Ecto neural progenitor cell (in vitro differentiated cells): ENCODE measurements around the gene SLC22A6.
A peak's percentile ranks its signal among the peaks of the same experiment; 100 is the strongest.
"Not testable (repeated sequence)": the region's sequence is repeated elsewhere in the genome, so short reads cannot be mapped to it uniquely, and the experiment has no call there.

ENCODE experiments used
- DNase-seq: peaks from one replicate; pipeline ENCODE4 v3.0.0-alpha.2; 2018; ENCODE audit warnings: low spot score

SLC22A6 gene

DNA sequence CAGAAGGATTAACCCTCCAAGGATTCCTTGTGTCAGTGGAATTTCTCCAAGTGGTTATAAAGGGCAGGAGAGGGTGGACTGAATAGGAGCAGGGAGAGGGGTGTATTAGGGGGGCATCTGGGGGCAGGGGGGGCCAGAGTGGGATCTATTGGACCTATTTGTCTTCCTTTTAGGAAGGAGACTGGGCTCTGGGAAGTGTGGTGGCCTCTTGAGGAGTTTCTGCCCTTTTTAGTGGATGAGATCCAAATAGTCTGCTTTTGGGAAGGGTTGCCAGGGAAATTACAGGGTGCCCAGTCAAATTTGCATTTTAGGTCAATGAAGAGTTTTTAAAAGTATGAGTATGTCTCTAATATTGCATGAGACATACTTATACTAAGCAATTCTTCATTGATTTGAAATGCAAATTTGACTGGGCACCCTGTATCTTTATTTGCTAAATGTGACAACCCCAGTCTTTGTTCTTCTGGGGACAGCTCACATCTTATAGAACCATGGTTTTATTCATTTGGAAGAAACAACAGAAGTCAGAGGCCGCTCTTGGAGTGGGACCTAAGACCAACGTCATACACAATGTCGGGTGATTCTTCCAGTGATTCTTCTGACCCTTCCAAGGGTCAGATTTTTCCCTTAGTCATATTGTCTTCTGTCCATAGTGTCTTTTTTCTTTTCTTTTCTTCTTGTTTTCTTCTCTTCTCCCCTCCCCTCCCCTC, 429 bp upstream of the SLC22A6 start:
- DNase-seq = no peak

DNA sequence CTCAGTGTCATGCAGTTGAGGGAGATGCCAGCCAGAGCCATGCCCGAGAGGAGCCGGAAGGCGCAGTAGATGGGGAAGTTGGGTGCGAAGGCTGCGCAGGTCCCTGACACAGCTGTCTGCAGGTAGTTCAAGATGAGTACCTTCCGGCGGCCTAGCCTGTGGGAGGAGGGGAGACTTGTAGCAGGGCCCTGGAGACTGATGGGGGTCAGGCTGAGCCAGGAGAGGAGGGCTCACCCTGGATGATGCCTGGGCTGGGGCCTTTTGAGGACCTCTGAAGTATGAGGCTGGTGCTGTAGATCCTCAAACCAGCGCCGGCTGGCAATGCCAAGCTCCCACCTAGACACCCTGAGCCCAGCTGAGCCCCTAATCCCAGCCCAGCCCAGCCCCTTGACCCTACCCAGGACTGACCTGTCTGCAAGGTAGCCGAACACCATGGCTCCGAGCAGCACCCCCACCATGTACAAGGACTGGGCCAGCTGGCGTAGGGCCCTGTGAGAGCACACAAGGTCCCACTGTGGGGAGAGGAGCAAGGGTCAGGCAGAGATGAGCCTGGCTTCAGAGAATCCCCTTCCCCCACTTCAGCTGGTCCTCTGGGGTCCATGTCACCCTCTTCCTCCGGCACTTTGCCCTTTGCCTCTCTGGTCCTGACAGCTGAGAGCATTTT, 1.1 kb downstream of the SLC22A6 start:
- no peak for DNase-seq

DNA sequence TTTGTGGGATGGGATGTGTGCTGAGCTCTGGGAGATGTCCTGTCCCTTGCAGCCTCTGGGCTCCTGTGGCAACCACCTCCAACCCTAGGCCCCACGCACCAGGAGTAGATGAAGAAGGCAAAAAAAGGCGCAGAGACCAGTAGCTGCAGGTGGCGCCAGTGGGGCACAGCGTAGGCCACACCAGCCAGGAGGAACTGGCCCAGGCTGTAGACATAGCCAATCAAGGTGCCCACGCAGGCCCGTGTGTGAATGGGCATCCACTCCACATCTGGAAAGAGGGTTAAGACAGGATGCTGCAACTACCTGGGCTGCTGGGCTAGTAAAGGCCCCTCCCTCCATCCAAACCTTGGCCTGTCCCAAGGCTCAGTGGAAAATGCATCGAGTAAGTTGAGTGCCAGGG, 3.0 kb downstream of the SLC22A6 start:
- DNase-seq = no peak

DNA sequence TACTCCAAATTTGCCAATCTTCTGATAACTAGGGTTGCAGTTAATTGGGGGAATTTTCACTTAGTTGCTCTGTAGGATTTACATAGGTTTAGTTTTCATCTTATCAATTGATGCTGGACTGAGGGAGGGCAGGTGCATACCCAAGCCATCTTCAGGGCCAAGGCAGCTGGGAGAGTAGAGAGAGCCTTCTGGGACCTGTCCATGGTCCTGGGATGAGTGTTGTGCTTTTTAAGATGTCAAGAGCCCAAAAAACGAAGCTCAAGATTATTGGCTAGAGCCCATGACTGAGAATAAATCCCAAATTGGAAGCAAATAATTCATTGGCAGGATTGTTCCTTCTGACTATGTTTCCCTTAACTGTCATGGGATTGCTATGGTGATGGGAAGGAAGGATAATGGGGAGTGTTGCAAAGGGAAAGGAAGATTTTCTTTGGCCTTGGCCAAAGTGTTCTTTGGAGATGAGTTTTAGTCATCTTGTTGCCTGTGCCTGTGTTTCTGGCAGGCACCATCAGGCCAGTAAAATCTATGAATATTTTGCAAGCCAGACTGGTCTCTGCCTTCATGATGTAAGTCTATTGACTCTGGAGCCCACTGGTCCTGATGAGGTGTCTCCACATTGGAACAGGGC, 4.5 kb downstream of the SLC22A6 start:
- no peak for DNase-seq

DNA sequence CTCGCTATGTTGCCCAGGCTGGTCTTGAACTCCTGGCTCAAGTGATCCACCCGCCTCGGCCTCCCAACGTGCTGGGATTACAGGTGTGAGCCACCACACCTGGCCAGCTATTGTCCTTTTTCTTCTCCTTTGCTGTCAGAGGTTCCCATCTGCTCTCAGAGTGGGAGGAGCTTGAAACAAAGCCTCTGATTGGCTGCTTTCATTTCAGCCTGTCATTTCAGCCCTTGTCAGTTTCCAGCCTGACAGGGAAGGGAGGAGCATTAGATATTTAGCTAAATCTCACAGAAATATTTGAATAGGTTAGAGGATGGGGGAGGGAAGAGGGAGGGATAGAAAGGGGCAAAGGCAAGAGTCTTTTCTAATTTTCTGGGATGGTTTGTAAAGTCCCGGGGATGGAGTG, 8.7 kb downstream of the SLC22A6 start:
- DNase-seq = no peak

DNA sequence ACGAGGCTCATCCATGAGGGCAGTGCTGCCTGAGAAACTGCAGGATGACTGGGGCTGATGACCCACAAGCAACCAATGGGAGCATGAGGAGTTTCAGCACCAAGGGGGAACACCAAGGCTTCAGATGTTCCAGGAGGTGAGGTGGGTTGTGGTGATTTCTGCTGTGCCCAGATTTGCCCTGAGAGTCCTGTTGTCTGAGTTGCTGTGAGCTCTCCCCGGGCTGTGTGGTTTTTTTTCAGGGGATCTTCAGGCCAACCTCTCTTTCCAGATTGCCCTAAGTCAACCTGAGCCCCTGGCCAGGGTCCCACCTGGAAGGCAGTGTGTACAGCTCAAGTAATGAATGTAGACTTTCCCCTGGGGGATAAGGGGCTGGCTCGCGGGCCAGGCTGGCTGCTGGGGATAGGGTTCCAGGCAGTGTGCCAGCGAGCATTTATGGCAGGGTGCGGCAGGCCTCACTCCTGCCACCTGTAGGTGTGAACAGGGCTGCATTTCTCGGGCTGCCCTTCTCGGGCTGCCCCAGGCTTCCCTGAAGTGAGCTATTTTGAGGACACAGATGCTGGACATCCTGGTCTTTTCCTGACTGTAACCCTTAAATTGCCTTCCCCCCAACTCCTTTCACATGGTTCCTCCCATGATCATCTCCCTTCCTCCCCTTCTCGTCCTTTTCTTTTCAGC, 9.8 kb downstream of the SLC22A6 start:
- DNase-seq = peak; percentile 64

DNA sequence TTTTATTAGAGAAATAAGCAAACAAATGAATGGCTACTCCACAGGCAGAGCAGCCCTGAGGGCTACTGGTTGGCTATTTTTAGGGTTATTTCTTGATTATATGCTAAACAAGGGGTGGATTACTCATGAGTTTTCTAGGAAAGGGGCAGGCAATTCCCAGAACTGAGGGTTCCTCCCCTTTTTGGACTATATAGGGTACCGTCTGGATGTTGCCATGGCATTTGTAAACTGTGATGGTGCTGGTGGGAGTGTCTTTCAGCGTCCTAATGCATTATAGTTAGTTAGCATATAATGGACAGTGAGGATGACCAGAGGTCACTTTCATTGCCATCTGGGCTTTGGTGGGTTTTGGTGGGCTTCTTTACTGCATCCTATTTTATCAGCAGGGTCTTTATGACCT, 19.2 kb downstream of the SLC22A6 start:
- no peak for DNase-seq

DNA sequence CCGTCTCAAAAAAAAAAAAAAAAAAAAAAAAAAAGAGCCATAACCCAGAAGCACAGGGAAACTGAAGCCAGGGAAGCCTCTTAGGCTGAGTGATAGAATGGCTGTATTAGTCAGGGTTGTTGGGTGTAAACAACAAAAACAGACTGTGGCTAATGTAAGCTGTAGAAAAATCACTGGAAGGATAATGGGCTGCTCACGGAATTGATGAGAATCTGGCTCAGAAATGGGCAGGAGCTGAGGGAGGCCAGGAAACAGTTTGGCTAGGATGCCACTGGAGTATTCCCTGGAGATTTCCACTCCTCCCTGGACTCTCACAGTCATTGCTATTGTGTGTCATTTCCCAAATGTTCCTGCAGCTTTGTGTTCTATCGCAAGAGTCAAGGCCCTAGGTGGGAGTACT, 22.4 kb downstream of the SLC22A6 start:
- DNase-seq = peak; percentile 22

DNA sequence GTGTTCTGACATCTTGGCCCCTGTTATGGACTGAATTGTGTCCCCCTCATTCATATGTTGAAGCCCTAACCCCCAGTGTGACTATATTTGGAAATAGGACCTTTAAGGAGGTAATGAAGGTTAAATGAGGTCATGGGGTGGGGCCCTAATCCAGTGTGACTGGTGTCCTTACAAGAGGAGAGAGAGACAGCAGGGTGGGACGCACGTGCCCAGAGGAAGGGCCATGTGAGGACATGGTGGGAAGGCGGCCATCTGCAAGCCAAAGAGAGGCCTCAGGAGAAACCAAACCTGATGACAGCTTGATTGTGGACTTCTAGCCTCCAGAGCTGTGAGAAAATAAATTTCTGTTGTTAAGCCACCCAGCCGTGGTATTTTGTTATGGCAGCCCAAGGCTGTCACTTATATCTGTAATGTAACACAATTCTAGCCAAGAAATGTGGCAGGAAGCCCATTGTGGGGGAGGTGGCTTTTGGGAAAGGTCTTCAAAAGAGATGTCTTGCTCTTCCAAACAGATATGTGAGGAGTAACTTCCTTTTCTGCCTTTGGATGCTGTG, 23.7 kb downstream of the SLC22A6 start:
- DNase-seq = peak; percentile 8

DNA sequence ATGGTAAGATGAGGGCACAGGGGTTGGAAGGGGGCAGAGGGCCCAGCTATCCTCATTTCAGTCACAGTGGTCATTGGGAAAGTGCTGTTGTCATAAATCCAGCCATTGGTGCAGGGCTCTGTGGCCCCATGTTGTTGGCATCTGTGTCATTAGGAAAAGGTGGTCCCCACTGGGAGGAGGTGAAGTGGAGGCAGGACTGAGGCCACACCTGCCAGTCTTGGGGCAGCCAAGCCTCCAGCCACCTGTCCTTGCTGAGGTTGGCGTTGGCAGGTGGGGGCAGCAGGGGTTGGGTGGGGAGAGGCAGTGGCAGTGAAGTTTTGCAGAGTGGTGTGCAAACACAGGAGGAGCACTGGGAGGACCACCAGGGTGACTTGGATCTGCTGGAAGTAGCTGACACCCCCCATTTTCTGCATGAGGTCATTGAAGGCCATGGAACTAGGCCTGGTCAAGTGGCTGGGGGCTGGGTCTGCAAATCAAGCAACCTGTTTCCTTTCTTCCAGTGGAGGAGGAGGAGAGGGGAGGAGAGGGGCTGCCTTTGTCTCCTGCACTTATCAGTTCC, 25.3 kb downstream of the SLC22A6 start:
- peak; percentile 25 for DNase-seq

DNA sequence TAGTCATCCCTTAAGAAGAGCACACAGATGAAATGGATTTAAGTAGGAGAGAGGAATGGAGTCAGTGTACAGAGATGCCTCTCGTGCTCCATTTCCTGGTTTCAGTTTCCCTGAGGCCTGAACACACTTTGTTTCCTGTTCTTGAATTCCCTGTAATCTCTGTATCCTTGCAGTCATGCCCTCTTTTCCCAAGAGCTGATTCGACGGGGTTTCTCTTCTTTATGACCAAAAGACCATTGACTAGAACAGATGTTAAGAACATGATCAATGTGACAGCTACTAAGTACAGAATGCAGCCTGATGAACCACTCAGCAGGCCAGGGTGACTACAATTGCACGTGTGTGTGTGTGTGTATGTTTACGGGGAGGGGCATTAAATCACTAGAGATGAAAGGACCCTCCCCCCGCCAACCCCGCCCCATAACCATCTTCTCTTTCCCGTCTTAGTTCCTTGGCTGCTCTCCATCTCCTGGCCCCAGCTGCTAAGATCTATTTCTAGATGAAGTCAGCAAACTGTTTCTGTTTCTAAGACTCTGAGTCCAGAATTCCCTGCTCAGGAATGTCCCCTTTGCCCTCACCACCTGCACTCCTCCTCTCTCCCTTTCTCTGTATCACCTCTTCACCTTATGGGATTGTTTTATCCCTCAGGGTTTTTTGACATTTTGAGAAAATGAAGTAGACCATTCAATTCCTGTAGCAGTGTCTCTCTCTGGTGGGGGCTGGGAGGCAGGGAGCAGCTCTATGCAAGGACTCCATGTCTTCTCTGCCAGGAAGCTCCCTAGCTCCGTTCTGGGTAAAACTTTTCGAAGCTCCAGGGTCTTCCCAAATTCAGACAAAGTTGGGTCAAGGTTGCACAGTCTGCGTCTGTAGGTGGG, 26.0 kb downstream of the SLC22A6 start:
- peak; percentile 39 for DNase-seq

DNA sequence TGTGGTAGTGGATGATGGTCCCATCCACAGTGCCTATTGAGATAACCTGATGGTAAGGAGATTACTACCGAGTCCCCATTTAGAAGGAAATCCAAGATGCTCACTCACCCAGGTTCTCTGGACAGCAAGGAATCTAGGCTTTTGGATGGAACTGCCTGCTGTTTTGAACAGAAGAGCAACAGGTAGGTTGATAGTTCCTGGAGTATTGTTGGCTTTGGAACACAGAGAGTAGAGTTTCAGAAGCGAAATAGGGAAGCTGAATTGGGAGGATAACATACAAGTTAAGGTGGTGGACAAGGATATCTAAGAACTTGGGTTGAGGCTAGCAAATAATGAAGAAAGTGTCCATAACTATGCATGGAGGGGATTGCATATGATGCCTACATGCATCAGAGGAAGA, 27.6 kb downstream of the SLC22A6 start:
- peak; percentile 17 for DNase-seq

DNA sequence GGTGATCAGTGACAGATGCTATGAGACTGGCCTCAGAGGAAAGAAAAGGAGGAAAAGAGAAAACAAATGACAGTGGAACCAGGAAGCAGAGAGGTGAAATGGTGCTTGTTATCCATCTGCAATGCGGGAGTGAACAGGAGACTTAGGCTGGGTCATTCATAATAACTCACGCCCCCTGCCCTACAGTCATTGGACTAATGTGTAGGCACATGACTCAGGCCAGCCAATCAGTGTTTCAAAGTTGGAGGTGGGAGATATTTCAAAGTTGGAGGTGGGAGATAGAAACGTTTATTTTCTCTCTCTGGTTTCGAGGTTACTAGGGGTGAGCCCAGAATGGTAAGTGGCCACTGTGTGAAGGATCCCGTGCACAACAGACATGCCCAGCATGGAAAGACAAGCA, 30.3 kb downstream of the SLC22A6 start:
- DNase-seq = peak; percentile 20

DNA sequence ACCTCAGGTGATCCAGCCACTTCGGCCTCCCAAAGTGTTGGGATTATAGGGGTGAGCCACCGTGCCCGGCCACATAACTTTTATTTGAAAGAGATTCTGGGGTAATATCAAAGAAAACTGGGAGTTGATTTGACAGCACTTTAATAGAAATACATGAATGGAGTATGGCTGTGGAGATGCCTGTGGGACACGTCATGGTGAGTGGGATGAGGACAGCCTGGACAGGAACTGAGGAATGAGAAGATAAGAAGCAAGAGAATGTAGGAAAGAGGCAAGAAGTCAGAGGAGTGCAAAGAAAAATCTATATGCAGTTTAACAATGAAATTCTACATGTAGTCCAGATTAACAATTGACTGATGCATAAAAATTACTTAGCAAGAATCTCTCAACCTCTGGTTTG, 31.0 kb downstream of the SLC22A6 start:
- peak; percentile 12 for DNase-seq

DNA sequence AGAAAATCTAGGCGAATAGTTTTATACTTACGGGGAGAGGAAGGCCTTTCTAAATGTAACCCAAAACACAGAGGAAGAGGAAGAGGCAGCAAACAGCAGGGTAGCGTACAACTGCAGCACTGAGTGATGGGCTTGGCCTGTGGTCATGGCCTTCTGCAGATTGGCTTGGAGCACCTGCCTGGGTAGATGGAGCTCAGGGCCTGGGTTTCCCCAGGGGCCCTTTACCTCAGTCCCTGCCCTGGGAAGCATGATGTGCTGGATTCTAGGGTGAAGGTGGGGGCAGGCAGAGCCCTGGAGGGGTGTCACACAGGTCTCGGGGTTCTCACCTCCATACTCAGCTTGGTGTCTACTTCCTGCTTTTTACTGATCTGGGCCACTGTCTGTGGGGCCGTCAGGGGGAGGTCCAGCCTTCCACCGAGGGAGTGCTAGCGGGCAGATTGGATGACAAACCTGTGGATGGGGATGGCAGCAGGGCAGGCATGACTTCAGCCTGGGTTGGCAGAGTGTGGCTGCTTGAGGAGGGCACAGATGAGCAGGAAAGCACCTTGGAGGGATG, 35.9 kb downstream of the SLC22A6 start:
- DNase-seq = peak; percentile 29

DNA sequence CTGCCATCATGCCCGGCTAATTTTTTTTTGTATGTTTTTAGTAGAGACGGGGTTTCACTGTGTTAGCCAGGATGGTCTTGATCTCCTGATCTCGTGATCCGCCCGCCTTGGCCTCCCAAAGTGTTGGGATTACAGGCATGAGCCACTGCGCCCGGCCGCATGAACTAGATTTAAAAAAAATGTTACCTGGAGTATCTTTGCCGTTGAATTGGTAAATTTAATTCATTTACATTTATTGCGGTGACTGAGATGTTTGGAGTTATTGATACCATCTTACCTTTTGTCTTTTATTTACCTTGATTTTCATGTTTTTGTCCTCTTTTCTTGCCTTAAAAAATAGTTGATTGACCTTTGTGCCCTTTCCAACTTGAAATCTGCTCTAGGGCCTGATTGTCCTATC, 39.2 kb downstream of the SLC22A6 start:
- not testable (repeated sequence) for DNase-seq

DNA sequence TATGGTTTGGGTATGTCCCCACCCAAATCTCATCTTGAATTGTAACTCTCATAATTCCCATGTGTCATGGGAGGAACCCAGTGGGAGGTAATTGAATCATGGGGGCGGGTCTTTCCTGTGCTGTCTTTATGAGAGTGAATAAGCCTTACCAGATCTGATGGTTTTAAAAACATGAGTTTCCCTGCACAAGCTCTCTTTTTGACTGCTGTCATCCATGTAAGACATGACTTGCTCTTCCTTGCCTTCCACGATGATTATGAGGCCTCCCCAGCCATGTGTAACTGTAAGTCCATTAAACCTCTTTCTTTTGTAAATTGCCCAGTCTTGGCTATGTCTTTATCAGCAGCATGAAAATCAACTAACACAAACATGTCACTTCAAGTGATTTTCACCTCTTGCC, 47.2 kb downstream of the SLC22A6 start:
- not testable (repeated sequence) for DNase-seq

DNA sequence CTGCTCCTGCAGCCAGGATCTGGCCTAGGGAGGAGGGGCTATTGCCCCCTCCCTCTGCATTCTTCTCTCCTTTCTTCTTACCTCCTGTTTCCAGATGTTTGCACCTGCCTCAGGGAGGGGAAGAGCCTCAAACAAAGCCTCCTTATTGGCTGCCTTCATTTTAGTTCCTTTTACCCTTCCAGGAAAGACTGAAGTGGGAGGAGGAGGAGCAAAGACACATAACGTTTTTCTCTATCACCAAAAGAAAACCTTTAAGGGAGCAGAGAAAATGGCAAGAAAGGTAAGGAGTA, 50.3 kb downstream of the SLC22A6 start:
- no peak for DNase-seq

DNA sequence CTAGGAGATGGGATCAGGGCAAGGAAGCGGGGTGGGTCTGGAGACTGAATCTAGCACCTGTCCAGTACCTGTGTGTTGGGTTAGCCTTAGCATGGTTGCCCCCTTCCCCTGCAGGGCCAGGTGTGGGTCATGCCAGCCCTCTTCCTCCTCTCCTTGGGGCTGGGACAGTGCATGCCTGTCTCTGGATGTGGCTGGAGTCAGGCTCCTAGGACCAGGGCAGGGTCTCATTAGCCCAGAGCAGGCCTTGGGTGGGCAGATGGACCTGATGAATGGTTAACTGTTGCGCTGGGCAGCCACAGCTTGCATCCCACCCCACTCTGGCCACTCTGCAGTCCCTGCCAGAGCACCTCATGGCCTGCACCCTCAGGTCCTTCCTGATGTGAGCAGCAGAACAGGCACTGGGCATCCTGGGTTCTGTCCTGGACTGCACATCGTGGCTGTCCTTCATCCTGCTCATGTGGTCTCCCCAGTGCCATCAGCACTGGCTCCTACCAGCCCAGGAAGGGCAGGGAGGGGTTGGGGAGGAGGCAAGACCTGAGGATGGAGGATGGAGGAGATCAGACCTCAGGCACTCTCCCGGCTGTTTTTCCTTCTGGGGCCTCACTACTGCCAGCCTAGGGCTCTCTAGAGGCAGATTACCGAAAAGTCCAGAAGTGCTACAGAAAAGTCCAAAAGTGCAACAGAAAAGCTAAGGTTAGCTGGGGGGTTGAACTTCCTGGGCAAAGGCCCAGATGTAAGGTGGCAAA, 50.8 kb downstream of the SLC22A6 start:
- no peak for DNase-seq

DNA sequence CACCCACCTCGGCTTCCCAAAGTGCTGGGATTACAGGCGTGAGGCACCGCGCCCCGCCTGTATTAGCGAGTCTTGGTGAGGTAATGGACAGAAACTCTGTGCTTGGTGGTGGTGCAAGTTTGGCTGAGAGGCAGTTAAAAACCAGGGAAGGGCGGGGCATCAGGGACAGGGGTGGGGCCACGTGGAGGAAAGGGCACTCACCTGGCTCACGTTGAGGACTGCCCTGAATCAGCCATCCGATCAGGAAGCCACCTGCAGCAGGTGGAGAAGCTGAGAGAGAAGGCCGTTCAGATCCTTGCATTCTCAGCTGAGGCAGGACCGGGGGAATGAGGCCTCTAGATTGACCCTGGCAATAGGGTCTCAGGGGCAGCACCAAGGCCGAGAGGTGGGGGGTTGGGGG, 51.5 kb downstream of the SLC22A6 start:
- no peak for DNase-seq
